Esophagus squamous epithelium (tissue), 5 donors: ENCODE data around the gene SMARCAL1. TPM values are rescaled to one million over a fixed set of nuclear protein-coding genes. Genes with fewer than 3 reads are reported as not detected.

Experiments used
- DNase-seq: peaks from one replicate; lab custom pipeline; 2025; lab: John Stamatoyannopoulos, UW
- H3K27ac ChIP-seq, 4 donors: fragments of 200-600 bp; sonication (generic); one replicate each; pipeline ENCODE4 v1.5.1; 2016 to 2019; ENCODE audit warnings: mild to moderate bottlenecking in 1 of 4
- H3K27me3 ChIP-seq, 4 donors: fragments of 200-600 bp; sonication (generic); 1 replicate in 3 of 4; 2 replicates in 1 of 4; pipeline versions ENCODE4 v1.5.1 to v1.6.0; 2017 to 2021; ENCODE audit warnings: antibody characterized with exemption in 1 of 4
- H3K36me3 ChIP-seq, 3 donors: fragments of 200-600 bp; sonication (generic); one replicate each; pipeline ENCODE4 v1.5.1; 2016 to 2019
- H3K4me1 ChIP-seq, 3 donors: fragments of 200-600 bp; sonication (generic); one replicate each; pipeline ENCODE4 v1.5.1; 2017 to 2019
- H3K4me3 ChIP-seq, 4 donors: fragments of 200-600 bp; sonication (generic); 1 replicate in 3 of 4; 2 replicates in 1 of 4; pipeline ENCODE4 v1.5.1; 2016 to 2019; ENCODE audit warnings: mild to moderate bottlenecking in 2 of 4, moderate library complexity in 1 of 4
- H3K9me3 ChIP-seq, 3 donors: fragments of 200-600 bp; sonication (generic); one replicate each; pipeline ENCODE4 v1.5.1; 2016 to 2019
- POLR2A ChIP-seq, 4 donors: fragments of 450-650 bp; IDR thresholded peaks; one replicate each; pipeline ENCODE4 v1.6.1; 2017; ENCODE audit warnings: antibody characterized with exemption in 4 of 4, mild to moderate bottlenecking in 4 of 4, moderate library complexity in 3 of 4
- WGBS, 2 donors: methylation state at CpG; one replicate each; pipeline ENCODE4 v1.1.5; 2018; 5-methylcytosine and 5-hydroxymethylcytosine counted together
- intact Hi-C: fragments of 100-400 bp; cut with DNase I; formaldehyde crosslinking; loops from one replicate; pipeline ENCODE4 v1.15.0; 2022
- total RNA-seq, 4 donors: library from RNA; depleted of rRNA; stranded (reverse); fragments of >200 nt; gene quantifications; one replicate each; pipeline ENCODE4 v1.1.0, GENCODE V29; 2016
- TF ChIP-seq, protein P1 (sequence below), 6 experiments: fragments of 450-650 bp in 4 of 6; fragments of 200-600 bp in 2 of 6; sonication (generic) in 2 of 6; IDR thresholded peaks; one replicate each; pipeline ENCODE4 v1.5.1; 2016 to 2019; ENCODE audit warnings: antibody characterized with exemption in 6 of 6, mild to moderate bottlenecking in 4 of 6, moderate library complexity in 4 of 6
- donor health status: DM: yes; HTN: yes; CAD: no.

SMARCAL1 gene
- total RNA-seq, 4 donors from 2014 or later: 10.3 to 27.1 (median 18.1) TPM

DNA sequence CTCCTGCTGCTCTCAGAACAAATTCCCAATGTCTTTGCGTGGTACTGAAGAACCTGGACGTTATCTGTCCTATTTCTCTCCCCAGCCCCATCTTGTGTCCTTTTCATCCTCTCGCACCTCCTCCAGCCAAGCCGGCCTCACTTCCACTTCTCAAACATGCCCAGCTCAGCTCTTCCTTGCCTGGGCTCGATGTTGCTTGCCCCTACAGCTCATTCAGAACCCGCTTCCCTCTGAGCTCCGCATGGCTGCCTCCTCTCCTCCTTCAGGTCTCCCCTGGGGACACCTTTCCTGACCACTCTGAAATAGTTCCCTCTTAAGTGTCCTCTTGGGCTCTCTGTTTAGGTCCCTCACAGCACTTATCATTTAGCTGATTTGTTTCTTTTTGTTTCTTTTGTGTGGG is 6.7 kb upstream of the SMARCAL1 start:
- TF ChIP-seq, protein P1, sequence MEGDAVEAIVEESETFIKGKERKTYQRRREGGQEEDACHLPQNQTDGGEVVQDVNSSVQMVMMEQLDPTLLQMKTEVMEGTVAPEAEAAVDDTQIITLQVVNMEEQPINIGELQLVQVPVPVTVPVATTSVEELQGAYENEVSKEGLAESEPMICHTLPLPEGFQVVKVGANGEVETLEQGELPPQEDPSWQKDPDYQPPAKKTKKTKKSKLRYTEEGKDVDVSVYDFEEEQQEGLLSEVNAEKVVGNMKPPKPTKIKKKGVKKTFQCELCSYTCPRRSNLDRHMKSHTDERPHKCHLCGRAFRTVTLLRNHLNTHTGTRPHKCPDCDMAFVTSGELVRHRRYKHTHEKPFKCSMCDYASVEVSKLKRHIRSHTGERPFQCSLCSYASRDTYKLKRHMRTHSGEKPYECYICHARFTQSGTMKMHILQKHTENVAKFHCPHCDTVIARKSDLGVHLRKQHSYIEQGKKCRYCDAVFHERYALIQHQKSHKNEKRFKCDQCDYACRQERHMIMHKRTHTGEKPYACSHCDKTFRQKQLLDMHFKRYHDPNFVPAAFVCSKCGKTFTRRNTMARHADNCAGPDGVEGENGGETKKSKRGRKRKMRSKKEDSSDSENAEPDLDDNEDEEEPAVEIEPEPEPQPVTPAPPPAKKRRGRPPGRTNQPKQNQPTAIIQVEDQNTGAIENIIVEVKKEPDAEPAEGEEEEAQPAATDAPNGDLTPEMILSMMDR (IDR thresholded peaks at IDR 0.05): no peak
- TF ChIP-seq POLR2A (IDR thresholded peaks at IDR 0.05): no peak
- H3K27me3 ChIP-seq: peaks cover 0 to 21% (median 0%) of the 10 kb centered on the region in 4 donors
- WGBS, 2 donors: 48 to 55% methylated on average over 7 of the region's 7 CpGs

DNA sequence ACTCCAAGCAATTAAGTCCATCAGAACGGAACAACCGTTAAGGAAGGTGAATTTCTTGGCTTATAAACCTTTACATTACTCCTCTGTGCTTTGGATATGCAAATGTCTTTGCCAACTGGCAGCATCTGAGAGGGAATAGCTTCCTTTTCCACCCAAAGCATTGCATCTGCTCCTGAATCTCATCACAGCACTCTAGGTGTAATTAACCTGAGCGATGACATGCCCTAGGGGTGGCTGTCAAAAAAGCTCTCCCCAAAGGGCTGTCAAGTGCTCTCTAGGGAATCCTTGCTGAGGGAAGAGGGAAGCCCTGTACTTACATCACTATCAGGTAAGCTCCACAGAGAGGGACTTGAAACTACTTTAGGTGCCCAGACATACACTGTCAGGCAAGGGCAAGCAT is 5.5 kb upstream of the SMARCAL1 start:
- no peak overlapping the region for H3K27ac ChIP-seq
- DNase-seq: no peak
- peaks cover 0 to 2% (median 0%) of the 10 kb centered on the region in 3 donors for H3K4me1 ChIP-seq
- peaks cover 0 to 21% (median 0%) of the 10 kb centered on the region in 4 donors for H3K27me3 ChIP-seq
- H3K9me3 ChIP-seq: no peaks in the 10 kb centered on the region
- no peak overlapping the region for H3K4me3 ChIP-seq
- intact Hi-C loops: no loop called here
- TF ChIP-seq POLR2A (IDR thresholded peaks at IDR 0.05): no peak
- TF ChIP-seq, protein P1 (IDR thresholded peaks at IDR 0.05): no peak
- 63 to 80% methylated on average over 2 to 3 of the region's 3 CpGs for WGBS, 2 donors
- no peaks in the 10 kb centered on the region for H3K36me3 ChIP-seq

More for the DNA sequence above, 6.7 kb upstream of the SMARCAL1 start:
- intact Hi-C loops: no loop called here
- DNase-seq: no peak
- no peak overlapping the region for H3K4me3 ChIP-seq
- H3K4me1 ChIP-seq: no peaks in the 10 kb centered on the region
- no peak overlapping the region for H3K27ac ChIP-seq
- H3K36me3 ChIP-seq: no peaks in the 10 kb centered on the region
- no peaks in the 10 kb centered on the region for H3K9me3 ChIP-seq

DNA sequence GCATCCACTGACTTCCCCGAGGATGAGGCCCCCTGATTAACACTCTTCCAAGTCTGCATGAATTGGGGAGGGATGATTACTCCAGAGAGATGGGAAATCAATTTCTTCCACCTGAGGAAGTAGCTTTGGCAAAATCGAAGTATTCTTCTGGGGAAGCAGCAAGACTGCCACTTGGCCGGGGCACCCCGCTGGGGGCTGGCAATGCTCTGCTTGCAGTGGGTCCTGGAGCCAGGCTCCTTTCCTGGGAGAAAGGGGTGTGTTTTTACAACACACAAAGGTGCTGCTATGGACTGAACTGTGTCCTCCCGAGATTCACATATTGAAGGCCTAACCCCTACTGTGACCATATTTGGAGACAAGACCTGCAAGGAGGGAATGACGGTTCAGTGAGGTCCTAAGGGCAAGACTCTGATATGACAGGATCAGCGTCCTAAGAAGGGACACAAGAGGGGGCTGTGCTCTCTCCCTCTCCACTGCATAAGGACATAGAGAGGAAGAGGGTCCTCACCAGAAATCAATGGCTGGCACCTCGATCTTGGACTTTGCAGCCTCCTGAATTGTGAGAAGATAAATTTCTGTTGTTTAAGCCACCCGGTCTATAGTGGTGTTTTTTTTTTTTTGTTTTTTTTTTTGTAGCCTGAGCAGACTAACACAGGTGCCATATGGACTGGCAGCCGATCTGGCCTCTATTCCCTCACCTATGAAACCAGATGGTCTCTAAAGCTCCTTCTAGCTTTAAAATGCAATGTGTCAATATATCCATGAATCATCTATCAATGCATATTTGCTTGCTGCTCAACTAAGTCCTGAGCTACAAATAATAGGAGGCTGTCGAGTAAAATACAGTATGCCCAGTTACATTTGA is 3.6 kb upstream of the SMARCAL1 start:
- peaks cover 0 to 21% (median 0%) of the 10 kb centered on the region in 4 donors for H3K27me3 ChIP-seq
- TF ChIP-seq, protein P1 (IDR thresholded peaks at IDR 0.05): no peak
- TF ChIP-seq POLR2A (IDR thresholded peaks at IDR 0.05): no peak
- peaks cover 0 to 16% (median 7%) of the 10 kb centered on the region in 3 donors for H3K4me1 ChIP-seq
- intact Hi-C loops: no loop called here
- H3K27ac ChIP-seq: no peak overlapping the region
- WGBS, 2 donors: 63 to 65% methylated on average over 10 to 11 of the region's 11 CpGs
- DNase-seq: no peak
- H3K4me3 ChIP-seq: no peak overlapping the region
- no peaks in the 10 kb centered on the region for H3K36me3 ChIP-seq
- no peaks in the 10 kb centered on the region for H3K9me3 ChIP-seq

DNA sequence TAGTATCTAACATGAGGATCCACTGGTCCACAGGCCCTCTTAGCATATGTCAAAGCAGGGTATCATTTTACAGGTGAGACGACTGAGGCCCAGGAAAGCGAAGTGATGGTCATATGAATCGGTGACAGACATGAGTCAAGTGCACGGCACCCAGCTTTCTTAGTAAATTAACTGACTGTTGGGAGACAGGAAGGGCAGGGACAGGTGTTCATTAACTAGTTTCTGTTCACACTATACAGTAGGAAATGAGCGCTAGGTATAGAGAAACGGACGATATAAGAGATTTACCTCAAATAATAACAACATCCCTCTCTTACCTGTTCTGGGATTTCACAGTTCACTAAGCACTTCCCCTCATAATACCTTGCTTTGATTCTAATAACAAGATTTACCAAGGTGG is 1.7 kb upstream of the SMARCAL1 start:
- no peak overlapping the region for H3K27ac ChIP-seq
- intact Hi-C loops: no loop called here
- H3K36me3 ChIP-seq: peaks cover 0 to 11% (median 0%) of the 10 kb centered on the region in 3 donors
- WGBS, 2 donors: 89 to 91% methylated on average over 7 of the region's 7 CpGs
- DNase-seq: no peak
- peaks cover 0 to 21% (median 0%) of the 10 kb centered on the region in 4 donors for H3K27me3 ChIP-seq
- H3K9me3 ChIP-seq: no peaks in the 10 kb centered on the region
- H3K4me1 ChIP-seq: peaks cover 0 to 18% (median 7%) of the 10 kb centered on the region in 3 donors
- no peak for TF ChIP-seq POLR2A (IDR thresholded peaks at IDR 0.05)
- no peak overlapping the region for H3K4me3 ChIP-seq

DNA sequence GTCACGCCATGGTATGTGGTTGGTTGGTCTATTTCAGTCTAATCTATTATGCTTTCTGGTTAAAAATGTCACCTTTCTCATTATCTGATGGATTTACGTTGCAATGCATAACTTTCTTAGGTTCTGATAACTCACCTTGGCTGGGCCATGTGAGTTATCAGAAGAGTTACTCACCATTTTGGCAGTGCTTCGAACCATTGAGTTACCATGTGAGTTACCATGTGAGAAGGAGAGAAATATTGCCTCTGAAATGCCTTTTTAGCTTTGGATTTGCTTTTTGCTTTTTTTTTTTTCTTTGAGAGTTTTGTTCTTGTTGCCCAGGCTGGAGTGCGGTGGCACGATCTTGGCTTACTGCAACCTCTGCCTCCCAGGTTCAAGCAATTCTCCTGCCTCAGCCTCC is 1.6 kb downstream of the SMARCAL1 start:
- intact Hi-C loops: no loop called here
- TF ChIP-seq POLR2A (IDR thresholded peaks at IDR 0.05): no peak
- TF ChIP-seq, protein P1 (IDR thresholded peaks at IDR 0.05): no peak

More for the DNA sequence above, 1.6 kb downstream of the SMARCAL1 start:
- Histone ChIP-seq H3K36me3 (peaks cover 0 to 43% (median 9%) of the 10 kb centered on the region in 3 donors), H3K9me3 (no peaks in the 10 kb centered on the region), H3K27me3 (no peaks in the 10 kb centered on the region), H3K4me1 (peaks cover 0 to 18% (median 7%) of the 10 kb centered on the region in 3 donors), H3K27ac (no peak overlapping the region), H3K4me3 (no peak overlapping the region)
- 86 to 93% methylated on average over 5 of the region's 5 CpGs for WGBS, 2 donors
- no peak for DNase-seq
